IPS-15b (cell line): Measurements from ENCODE around the gene SLC24A3.

Experiments
- H3K27me3 ChIP-seq: one replicate; pipeline ENCODE4 v1.6.1; 2013; ENCODE audit warnings: low read length; ENCODE audit not compliant: control insufficient read depth, insufficient read depth
- H3K36me3 ChIP-seq: one replicate; pipeline ENCODE4 v1.6.1; 2013; ENCODE audit warnings: low read length; ENCODE audit not compliant: control insufficient read depth, insufficient read depth
- H3K4me1 ChIP-seq: one replicate; pipeline ENCODE4 v1.6.1; 2013; ENCODE audit warnings: mild to moderate bottlenecking, low read length; ENCODE audit not compliant: control insufficient read depth, insufficient read depth
- H3K4me3 ChIP-seq: one replicate; pipeline ENCODE4 v1.5.1; 2013; ENCODE audit warnings: low read depth, low read length
- H3K9ac ChIP-seq: one replicate; pipeline ENCODE4 v1.6.1; 2013; ENCODE audit warnings: low read depth, mild to moderate bottlenecking, low read length
- H3K9me3 ChIP-seq: one replicate; pipeline ENCODE4 v1.6.1; 2013; ENCODE audit warnings: mild to moderate bottlenecking, low read length; ENCODE audit not compliant: control insufficient read depth, insufficient read depth

The SLC24A3 gene

DNA sequence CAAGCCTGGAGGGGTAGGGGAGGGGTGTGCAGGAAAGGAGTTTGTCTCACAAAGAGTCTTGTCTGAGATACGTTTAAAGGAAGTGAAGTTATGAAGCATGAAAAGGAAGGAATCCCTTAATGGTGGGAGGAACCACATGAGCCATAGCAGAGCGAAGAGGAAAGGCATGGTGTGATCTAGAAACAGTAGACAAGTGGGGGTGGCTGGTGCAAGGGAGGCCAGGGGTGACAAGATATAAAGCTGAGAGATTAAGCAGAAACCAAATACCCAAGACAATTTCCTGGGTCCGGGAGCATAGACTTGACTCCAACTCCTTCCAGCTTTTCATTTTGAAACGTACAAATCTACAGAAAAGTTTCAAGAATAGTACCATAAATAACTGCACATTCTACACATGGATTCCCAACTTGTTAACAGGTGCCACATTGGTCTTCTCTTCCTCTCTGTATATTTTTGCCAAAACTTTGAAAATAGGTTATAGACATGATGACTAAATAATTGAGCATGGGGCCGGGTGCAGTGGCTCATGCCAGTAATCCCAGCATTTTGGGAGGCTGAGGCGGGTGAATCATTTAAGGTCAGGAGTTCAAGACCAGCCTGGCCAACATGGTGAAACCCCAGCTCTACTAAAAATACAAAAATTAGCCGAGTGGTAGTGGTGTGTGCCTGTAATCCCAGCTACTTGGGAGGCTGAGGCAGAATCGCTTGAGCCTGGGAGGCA lies 211.6 kb downstream of the SLC24A3 start:
- H3K4me3 ChIP-seq = no peak overlapping the region

DNA sequence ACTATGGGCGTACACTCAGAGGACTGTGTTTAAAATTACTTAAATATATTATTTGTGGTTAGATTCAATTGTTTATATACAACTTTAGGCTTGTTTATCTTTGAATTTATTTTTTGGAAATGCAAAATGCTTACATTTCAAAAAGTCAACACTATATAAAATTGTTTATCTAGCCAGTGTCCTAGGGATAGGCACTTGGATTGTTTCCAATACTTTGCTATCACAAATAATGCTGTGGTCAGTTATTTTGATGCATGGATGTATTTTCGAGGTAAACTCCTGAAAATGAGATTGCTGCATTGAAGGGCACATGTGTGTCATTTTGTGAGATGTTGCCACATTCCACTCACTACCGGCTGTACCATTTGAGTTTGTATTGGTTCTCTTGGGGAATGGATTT lies 213.9 kb downstream of the SLC24A3 start:
- no peaks in the 10 kb centered on the region for H3K27me3 ChIP-seq
- no peaks in the 10 kb centered on the region for H3K9me3 ChIP-seq
- no peak overlapping the region for H3K4me3 ChIP-seq
- peaks cover 9% of the 10 kb centered on the region for H3K4me1 ChIP-seq
- H3K36me3 ChIP-seq = no peaks in the 10 kb centered on the region
- no peak overlapping the region for H3K9ac ChIP-seq

More for the DNA sequence above, 211.6 kb downstream of the SLC24A3 start:
- Histone ChIP-seq H3K27me3 (no peaks in the 10 kb centered on the region), H3K36me3 (no peaks in the 10 kb centered on the region), H3K9ac (no peak overlapping the region), H3K9me3 (no peaks in the 10 kb centered on the region), H3K4me1 (peaks cover 9% of the 10 kb centered on the region)

DNA sequence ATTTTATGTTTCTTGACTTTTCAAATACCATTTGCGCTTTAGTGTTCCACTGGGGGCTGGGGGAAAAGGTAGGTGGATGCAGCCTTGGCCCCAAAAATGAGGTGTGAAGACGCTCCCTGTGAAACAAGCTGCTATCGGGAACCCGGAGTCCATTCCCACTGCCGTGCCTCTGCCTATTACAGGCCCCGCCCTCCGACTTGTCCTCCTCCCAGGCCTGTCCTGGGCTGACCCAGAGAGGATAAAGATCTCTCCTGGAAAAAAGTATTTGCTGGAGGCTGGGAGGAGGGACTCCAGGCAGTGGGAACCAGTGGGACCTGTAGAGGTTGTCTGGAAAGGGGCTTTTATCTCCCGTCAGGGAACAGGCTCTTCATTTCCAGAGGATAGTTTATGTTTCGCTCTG lies 215.0 kb downstream of the SLC24A3 start:
- H3K9ac ChIP-seq = no peak overlapping the region
- no peaks in the 10 kb centered on the region for H3K36me3 ChIP-seq
- H3K27me3 ChIP-seq = no peaks in the 10 kb centered on the region
- H3K4me1 ChIP-seq = peaks cover 9% of the 10 kb centered on the region
- H3K4me3 ChIP-seq = no peak overlapping the region
- no peaks in the 10 kb centered on the region for H3K9me3 ChIP-seq

DNA sequence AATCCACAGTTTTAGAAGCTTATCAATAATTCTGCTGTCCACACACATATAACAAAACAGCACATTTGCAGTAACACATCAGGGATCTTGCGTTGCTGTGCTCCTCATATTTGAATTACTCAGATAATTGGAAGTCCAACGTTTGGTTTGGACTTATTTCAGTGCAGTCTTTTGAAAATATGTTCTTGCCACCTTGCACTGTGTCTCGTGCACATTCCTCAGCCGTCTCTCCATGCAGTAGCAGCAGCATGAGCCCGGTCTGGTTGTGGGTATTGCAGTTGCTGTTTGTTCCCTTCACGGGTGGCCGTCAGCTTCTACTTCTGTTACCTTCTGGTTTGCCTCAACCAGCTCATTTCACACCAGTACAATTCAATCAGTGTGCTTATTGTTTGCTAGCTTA lies 215.5 kb downstream of the SLC24A3 start:
- Histone ChIP-seq H3K9me3 (no peaks in the 10 kb centered on the region), H3K27me3 (no peaks in the 10 kb centered on the region), H3K9ac (no peak overlapping the region), H3K4me3 (no peak overlapping the region), H3K4me1 (peaks cover 7% of the 10 kb centered on the region), H3K36me3 (no peaks in the 10 kb centered on the region)

DNA sequence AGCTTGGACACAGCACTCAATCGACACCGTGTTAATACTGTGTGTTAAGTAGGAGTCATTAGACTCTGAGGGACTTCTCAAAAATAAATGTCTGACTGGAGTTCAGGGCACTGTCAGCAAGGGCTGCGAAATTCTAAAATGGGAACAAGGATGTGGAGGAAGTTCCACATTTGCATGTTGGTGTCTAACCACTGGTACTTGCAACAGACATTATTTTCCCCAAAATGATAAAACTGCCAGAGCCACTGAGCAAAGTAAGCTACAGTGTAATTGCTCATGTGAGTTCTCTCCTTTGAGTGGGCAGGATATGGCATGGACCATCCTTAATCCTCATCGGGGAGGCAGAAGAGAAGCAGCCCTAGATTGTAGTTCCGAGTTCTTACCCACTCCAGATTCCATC lies 215.9 kb downstream of the SLC24A3 start:
- H3K4me3 ChIP-seq = no peak overlapping the region
- no peaks in the 10 kb centered on the region for H3K36me3 ChIP-seq
- H3K9ac ChIP-seq = no peak overlapping the region
- H3K9me3 ChIP-seq = no peaks in the 10 kb centered on the region
- H3K4me1 ChIP-seq = peaks cover 3% of the 10 kb centered on the region
- H3K27me3 ChIP-seq = no peaks in the 10 kb centered on the region

DNA sequence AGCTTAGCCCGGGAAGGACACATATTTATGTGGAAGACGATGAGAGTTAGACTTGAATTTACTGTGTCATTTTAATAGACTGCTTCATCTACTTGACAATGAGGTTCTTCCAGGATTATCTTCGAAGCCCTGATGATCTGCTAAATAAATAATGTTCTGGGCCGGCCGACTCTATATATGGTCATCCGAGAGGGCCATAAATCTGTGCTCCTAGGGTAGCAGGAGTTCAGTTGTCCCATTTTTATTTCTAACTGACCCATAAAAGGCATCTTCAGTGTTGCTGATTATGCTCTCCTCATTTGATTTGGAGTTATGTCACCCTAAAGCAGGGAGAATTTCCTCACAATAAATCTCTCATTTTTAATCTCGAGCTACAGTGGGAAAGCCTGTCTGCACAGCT lies 217.1 kb downstream of the SLC24A3 start:
- H3K9ac ChIP-seq = no peak overlapping the region
- no peaks in the 10 kb centered on the region for H3K9me3 ChIP-seq
- H3K36me3 ChIP-seq = no peaks in the 10 kb centered on the region
- no peak overlapping the region for H3K4me3 ChIP-seq
- H3K27me3 ChIP-seq = no peaks in the 10 kb centered on the region
- H3K4me1 ChIP-seq = no peaks in the 10 kb centered on the region

DNA sequence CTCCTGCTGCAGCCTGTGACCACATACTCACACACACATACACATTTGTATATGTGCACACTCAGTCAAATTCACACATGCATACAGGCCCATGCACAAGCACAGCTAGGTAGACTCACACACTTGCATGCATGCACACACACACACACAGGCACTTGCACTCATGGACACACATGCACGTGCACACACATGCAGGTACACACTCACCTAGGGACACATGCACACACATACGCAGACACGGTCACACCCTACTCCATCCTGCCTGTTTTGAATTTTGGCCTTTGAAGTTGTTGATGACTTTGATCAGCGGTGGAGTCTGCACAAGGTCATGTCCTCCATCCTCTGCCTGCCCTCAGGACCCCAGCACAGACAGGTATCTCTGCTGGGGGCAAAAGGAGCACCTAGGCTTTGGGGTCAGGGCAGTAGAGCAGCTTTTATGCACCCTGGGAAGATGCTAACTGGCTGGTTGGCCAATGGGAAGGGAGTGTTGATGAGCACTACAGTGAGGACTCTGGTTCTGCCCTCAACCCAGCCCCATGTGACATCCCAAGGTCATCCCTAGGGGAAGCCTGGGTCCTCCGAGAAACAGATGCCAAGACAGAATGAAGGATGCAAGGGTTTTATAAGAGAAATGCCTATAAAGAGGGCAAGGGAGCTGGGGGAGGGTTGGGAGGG lies 218.3 kb downstream of the SLC24A3 start:
- Histone ChIP-seq H3K27me3 (no peaks in the 10 kb centered on the region), H3K4me1 (no peaks in the 10 kb centered on the region), H3K36me3 (no peaks in the 10 kb centered on the region), H3K9me3 (no peaks in the 10 kb centered on the region), H3K4me3 (no peak overlapping the region), H3K9ac (no peak overlapping the region)

DNA sequence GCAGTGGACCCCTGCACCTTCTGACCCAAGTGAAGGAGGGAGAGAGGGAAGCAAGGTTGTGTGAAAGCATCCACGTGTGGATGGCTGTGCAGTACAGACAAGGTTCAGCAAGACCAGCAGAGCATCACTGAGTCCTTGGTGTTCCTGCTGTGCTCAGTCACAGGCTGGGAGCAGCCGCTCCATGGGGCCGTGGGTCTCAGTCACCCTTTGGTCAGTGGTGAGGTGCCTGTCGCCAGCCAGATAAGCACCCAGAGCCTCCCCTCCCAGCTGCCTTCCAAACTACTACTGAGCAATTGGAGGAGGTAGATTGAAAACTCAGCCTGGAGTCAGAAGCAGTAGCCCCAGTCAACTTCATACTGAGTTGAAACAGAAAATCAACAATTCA lies 218.9 kb downstream of the SLC24A3 start:
- no peaks in the 10 kb centered on the region for H3K27me3 ChIP-seq

DNA sequence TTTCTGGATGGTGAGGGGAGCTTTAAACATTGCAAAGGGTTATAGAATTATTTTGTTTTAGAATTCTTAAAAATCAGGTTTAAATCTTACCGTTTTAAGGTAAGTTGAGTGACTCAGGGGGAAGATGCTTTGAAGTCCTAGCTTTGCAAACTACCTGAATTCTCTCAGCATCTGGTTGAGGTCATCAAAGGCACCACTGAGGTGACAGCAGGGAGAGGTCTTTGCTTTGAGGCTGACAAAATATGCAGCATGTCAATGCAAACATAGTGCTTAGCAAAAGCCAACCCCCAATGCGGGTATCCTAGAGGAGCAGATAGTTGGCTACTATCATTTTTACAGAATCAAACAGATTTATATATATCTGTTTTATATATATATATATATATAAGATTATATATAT lies 219.5 kb downstream of the SLC24A3 start:
- Histone ChIP-seq H3K27me3 (no peaks in the 10 kb centered on the region), H3K9ac (no peak overlapping the region), H3K36me3 (no peaks in the 10 kb centered on the region), H3K9me3 (no peaks in the 10 kb centered on the region), H3K4me3 (no peak overlapping the region), H3K4me1 (no peaks in the 10 kb centered on the region)

More for the DNA sequence above, 218.9 kb downstream of the SLC24A3 start:
- Histone ChIP-seq H3K9ac (no peak overlapping the region), H3K36me3 (no peaks in the 10 kb centered on the region), H3K4me3 (no peak overlapping the region), H3K9me3 (no peaks in the 10 kb centered on the region), H3K4me1 (no peaks in the 10 kb centered on the region)

DNA sequence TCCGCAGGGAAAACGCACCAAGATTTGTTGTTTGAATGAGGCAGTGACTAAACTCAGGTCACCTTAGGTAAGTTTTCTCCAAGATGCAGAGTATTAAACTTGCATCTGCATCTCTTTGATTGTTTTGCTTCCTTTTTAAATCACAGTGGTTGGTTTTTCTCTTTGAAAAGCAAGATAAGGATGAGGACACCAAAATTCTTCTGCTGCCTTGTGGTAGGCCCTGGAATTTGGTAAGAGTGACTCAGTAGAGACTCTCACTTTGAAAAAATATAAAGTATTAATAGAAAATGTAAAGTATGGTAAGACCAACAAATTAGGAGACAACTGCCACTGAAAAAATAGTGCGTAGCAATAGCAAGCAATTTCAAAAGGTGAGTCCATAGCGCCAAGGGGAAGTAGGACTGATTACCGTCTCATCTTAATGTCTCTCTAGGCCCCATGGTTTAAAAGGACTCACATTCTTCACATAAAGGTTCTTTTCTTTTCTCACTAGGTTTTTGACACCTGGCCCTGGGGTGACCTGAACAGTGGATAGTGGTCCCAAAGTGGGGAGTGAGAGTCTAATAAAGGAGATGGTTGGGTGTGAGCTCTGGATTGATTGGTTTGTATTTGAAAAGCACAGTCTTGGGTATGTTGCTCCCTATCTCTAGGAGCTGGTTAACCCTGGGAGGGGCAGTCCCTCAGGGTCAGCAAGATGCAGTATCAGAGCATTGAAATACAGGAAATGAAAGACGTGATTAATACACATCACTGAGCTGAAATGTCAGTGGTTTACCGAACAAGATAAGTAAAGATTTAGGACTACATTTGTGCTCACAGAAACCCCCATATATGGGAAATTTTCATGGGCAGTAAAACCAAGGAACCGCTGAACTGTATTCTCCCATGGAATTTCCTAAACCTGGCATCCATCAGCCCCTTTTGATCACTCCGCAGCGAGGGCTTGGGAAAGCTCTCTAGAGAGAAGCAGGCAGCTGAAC lies 221.2 kb downstream of the SLC24A3 start:
- Histone ChIP-seq H3K4me3 (no peak overlapping the region), H3K4me1 (no peaks in the 10 kb centered on the region), H3K9ac (no peak overlapping the region), H3K9me3 (no peaks in the 10 kb centered on the region), H3K27me3 (no peaks in the 10 kb centered on the region), H3K36me3 (no peaks in the 10 kb centered on the region)

DNA sequence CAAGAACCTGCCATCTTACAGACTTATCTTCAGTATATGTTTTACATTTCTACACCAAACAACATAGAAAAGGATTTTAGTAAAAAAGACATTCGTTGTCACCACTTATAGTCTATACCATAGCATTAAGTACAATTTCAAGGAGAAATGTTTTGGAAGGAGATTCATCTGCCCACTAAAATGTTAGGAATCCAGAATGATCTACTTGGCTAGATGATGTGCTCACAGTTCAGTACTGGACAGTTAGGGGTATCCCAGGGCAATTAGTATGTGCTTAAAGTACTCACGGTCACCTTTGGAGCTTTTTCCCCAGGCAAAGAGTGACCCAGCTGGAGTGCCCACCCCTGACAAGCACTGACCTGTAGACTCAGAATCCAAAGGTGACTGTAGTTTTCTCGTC lies 222.9 kb downstream of the SLC24A3 start:
- Histone ChIP-seq H3K9ac (no peak overlapping the region), H3K4me3 (no peak overlapping the region), H3K27me3 (no peaks in the 10 kb centered on the region), H3K9me3 (no peaks in the 10 kb centered on the region), H3K36me3 (no peaks in the 10 kb centered on the region), H3K4me1 (no peaks in the 10 kb centered on the region)
